K562 (cell line): ENCODE measurements around the gene METTL25B. TPM values are rescaled to one million over a fixed set of nuclear protein-coding genes. Genes with fewer than 3 reads are reported as not detected.
A peak's percentile ranks its signal among the peaks of the same experiment; 100 is the strongest.

Experiments
- CBX1 ChIP-seq: sonication (generic); IDR thresholded peaks from 2 replicates; pipeline ENCODE4 v1.6.1; 2016; ENCODE audit warnings: antibody characterized with exemption, low read depth, mild to moderate bottlenecking
- DMBX1 ChIP-seq: fragments of 250-450 bp; sonication (Bioruptor Pico); IDR thresholded peaks from 2 replicates; pipeline ENCODE4 v1.8.0; 2022; ENCODE audit warnings: inconsistent platforms, mild to moderate bottlenecking, moderate library complexity, borderline replicate concordance
- ERF ChIP-seq: fragments of 450-650 bp; formaldehyde crosslinking; IDR thresholded peaks from 2 replicates; pipeline ENCODE4 v1.4.0; 2020; ENCODE audit warnings: mild to moderate bottlenecking, mixed read lengths
- JUND ChIP-seq, 2 experiments: IDR thresholded peaks; 2 replicates in 1 of 2; 3 replicates in 1 of 2; pipeline ENCODE4 v1.6.1; 2011; ENCODE audit warnings: borderline replicate concordance in 2 of 2, low read depth in 2 of 2, low read length in 2 of 2, improper control_type of control experiment in 1 of 2, missing biosample characterization in 1 of 2, missing genetic modification characterization in 1 of 2, missing genetic modification reagents in 1 of 2
- MAFK ChIP-seq: IDR thresholded peaks from 2 replicates; pipeline ENCODE4 v1.6.1; 2011; ENCODE audit warnings: low read length, improper control_type of control experiment
- MXI1 ChIP-seq: IDR thresholded peaks from 2 replicates; pipeline ENCODE4 v1.6.1; 2011; ENCODE audit warnings: low read depth, mild to moderate bottlenecking, improper control_type of control experiment, low read length
- PTRF ChIP-seq: fragments of 450-650 bp; IDR thresholded peaks from 2 replicates; pipeline ENCODE4 v1.6.1; 2016; ENCODE audit warnings: mild to moderate bottlenecking, missing genetic modification characterization, missing compliant biosample characterization
- RB1 ChIP-seq: fragments of 450-650 bp; IDR thresholded peaks from 2 replicates; pipeline ENCODE4 v1.6.1; 2017; ENCODE audit warnings: low read depth, mild to moderate bottlenecking
- U2AF2 ChIP-seq: fragments of 200-400 bp; formaldehyde crosslinking; optimal IDR thresholded peaks from 2 replicates; pipeline ENCODE3; 2017; ENCODE audit warnings: low read depth, mild to moderate bottlenecking, low read length
- ZNF133 ChIP-seq: fragments of 250-450 bp; sonication (Bioruptor Pico); IDR thresholded peaks from 2 replicates; pipeline ENCODE4 v1.4.0; 2020; ENCODE audit warnings: mild to moderate bottlenecking
- ZNF41 ChIP-seq: fragments of 250-450 bp; sonication (Bioruptor Pico); conservative IDR thresholded peaks from 2 replicates; pipeline ENCODE4 v1.4.0; 2020; ENCODE audit warnings: mild to moderate bottlenecking
- ZNF644 ChIP-seq: fragments of 200-800 bp; sonication (Bioruptor generic); IDR thresholded peaks from 2 replicates; pipeline ENCODE4 v1.6.1; 2016; ENCODE audit warnings: low read depth, missing genetic modification characterization, missing compliant biosample characterization
- polyA plus RNA-seq, 8 experiments: library from polyadenylated mRNA; depleted of rRNA in 4 of 8; stranded (reverse) in 5 of 8; unstranded in 3 of 8; fragments of >200 nt; fragmentation: Nextera tagmentation in 2 of 8; fragmentation: Illumina TruSeq in 1 of 8; extraction: Ambion mirVana in 2 of 8; extraction: Trizol in 1 of 8; gene quantifications; 2 replicates each; pipeline versions ENCODE4 v1.2.1 to v1.2.3, GENCODE V29; 2011 to 2014; ENCODE audit warnings: inconsistent platforms in 1 of 8, missing spikeins in 1 of 8
- total RNA-seq, 7 experiments: library from RNA; depleted of rRNA in 6 of 7; stranded (reverse); fragments of >200 nt in 6 of 7; fragmentation: Illumina TruSeq in 2 of 7; extraction: Trizol in 2 of 7; gene quantifications; 2 replicates each; pipeline versions ENCODE4 v1.2.1 to v1.2.3, GENCODE V29; 2011 to 2021; ENCODE audit warnings: low replicate concordance in 1 of 7
- TF ChIP-seq, protein P1 (sequence below), 2 experiments: fragments of 450-650 bp; IDR thresholded peaks; 2 replicates each; pipeline ENCODE4 v1.6.1; 2016; ENCODE audit warnings: mild to moderate bottlenecking in 2 of 2, borderline replicate concordance in 1 of 2, low read depth in 1 of 2, moderate library complexity in 1 of 2
- TF ChIP-seq, protein P2 (sequence below), 2 experiments: fragments of 150-350 bp in 1 of 2; IDR thresholded peaks; 2 replicates each; pipeline ENCODE4 v1.6.1; 2012 to 2016; ENCODE audit warnings: low read depth in 2 of 2, low read length in 2 of 2, mild to moderate bottlenecking in 1 of 2, moderate library complexity in 1 of 2

METTL25B gene
- total and polyA plus RNA-seq, 9 of the 15 experiments (the other 6 are each of a cell fraction or from before 2014, with no cell fraction given), result 7.7 to 48.3 (median 33.1) TPM

GRCh38 chr1:156728599-156729462, 562 bp downstream of the METTL25B start, which contains the start of gene ISG20L2 (continued):
- TF ChIP-seq JUND (IDR thresholded peaks at IDR 0.05; ENCODE audit: borderline replicate concordance, low read depth, low read length), result peak; percentile 90
- TF ChIP-seq JUND (tag; IDR thresholded peaks at IDR 0.05; ENCODE audit: borderline replicate concordance, low read depth, low read length), result peak; percentile 88; the same call in 1 of the 3 replicates
- no peak for TF ChIP-seq PTRF
- no peak for TF ChIP-seq DMBX1
- no peak for TF ChIP-seq U2AF2
- no peak for TF ChIP-seq ZNF41 (CRISPR knock-in tag)
- TF ChIP-seq, protein P1, sequence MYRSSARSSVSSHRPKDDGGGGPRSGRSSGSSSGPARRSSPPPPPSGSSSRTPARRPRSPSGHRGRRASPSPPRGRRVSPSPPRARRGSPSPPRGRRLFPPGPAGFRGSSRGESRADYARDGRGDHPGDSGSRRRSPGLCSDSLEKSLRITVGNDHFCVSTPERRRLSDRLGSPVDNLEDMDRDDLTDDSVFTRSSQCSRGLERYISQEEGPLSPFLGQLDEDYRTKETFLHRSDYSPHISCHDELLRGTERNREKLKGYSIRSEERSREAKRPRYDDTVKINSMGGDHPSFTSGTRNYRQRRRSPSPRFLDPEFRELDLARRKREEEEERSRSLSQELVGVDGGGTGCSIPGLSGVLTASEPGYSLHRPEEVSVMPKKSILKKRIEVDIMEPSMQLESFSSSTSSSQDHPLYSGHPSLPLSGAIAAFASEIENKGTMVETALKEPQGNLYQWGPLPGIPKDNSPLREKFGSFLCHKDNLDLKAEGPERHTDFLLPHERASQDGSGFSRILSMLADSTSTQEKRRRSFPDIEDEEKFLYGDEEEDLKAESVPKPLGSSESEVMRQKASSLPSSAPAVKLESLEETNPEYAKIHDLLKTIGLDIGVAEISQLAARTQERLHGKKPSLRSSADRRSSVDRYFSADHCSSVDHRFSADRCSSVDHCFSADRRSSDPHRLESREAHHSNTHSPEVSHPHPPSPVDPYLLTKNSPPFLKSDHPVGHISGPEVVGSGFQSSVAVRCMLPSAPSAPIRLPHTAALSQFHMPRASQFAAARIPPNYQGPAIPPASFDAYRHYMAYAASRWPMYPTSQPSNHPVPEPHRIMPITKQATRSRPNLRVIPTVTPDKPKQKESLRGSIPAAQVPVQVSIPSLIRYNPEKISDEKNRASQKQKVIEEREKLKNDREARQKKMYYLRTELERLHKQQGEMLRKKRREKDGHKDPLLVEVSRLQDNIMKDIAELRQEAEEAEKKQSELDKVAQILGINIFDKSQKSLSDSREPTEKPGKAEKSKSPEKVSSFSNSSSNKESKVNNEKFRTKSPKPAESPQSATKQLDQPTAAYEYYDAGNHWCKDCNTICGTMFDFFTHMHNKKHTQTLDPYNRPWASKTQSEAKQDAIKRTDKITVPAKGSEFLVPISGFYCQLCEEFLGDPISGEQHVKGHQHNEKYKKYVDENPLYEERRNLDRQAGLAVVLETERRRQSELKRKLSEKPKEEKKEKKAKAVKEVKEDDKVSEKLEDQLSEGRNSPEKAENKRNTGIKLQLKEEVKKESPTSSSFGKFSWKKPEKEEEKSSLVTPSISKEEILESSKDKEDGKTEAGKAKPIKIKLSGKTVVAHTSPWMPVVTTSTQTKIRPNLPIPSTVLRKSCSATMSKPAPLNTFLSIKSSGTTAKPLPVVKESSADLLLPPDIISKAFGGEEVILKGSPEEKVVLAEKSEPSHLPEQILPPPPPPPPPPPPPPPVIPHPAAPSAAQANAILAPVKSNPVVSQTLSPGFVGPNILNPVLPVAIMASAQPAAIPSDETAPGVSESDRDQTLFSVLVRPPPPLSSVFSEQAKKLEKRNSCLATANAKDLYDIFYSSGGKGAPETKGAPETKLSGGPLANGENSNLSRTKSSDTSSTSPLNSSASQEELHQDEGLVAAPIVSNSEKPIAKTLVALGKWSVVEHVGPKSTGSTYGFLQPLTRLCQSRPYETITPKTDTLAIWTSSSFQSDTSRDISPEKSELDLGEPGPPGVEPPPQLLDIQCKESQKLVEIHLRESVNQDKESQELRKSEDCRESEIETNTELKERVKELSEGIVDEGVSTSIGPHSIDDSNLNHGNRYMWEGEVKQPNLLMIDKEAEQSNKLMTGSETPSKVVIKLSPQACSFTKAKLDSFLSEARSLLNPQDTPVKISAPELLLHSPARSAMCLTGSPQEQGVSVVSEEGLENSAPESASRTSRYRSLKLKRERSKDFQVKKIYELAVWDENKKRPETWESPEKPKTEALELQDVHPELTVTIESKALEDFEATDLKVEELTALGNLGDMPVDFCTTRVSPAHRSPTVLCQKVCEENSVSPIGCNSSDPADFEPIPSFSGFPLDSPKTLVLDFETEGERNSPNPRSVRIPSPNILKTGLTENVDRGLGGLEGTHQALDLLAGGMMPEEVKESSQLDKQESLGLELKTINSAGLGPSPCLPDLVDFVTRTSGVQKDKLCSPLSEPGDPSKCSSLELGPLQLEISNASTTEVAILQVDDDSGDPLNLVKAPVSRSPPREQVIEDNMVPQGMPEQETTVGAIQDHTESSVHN (IDR thresholded peaks at IDR 0.05; ENCODE audit: borderline replicate concordance in 1 of 2, low read depth in 1 of 2), result no peak
- TF ChIP-seq MAFK, result peak; percentile 44
- TF ChIP-seq ERF, result peak; percentile 42; the same call in 1 of the 2 replicates
- TF ChIP-seq CBX1, result no peak
- peak; percentile 66; the same call in 1 of the 2 replicates for TF ChIP-seq RB1
- no peak for TF ChIP-seq ZNF133 (CRISPR knock-in tag)
- TF ChIP-seq ZNF644 (tag), result no peak
- TF ChIP-seq MXI1, result no peak
- TF ChIP-seq, protein P2, sequence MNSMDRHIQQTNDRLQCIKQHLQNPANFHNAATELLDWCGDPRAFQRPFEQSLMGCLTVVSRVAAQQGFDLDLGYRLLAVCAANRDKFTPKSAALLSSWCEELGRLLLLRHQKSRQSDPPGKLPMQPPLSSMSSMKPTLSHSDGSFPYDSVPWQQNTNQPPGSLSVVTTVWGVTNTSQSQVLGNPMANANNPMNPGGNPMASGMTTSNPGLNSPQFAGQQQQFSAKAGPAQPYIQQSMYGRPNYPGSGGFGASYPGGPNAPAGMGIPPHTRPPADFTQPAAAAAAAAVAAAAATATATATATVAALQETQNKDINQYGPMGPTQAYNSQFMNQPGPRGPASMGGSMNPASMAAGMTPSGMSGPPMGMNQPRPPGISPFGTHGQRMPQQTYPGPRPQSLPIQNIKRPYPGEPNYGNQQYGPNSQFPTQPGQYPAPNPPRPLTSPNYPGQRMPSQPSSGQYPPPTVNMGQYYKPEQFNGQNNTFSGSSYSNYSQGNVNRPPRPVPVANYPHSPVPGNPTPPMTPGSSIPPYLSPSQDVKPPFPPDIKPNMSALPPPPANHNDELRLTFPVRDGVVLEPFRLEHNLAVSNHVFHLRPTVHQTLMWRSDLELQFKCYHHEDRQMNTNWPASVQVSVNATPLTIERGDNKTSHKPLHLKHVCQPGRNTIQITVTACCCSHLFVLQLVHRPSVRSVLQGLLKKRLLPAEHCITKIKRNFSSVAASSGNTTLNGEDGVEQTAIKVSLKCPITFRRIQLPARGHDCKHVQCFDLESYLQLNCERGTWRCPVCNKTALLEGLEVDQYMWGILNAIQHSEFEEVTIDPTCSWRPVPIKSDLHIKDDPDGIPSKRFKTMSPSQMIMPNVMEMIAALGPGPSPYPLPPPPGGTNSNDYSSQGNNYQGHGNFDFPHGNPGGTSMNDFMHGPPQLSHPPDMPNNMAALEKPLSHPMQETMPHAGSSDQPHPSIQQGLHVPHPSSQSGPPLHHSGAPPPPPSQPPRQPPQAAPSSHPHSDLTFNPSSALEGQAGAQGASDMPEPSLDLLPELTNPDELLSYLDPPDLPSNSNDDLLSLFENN (IDR thresholded peaks at IDR 0.05; ENCODE audit: low read depth in 2 of 2, low read length in 2 of 2), result no peak
